Measurements from ENCODE around the gene HS3ST3A1.

HS3ST3A1 gene

GRCh38 chr17:13594310-13594709 is 7.4 kb downstream of the HS3ST3A1 start:
- H3K4me3 ChIP-seq (ENCODE audit: low read length) = no peak overlapping the region
- no peak for TF ChIP-seq CTCF (conservative IDR thresholded peaks at IDR 0.05; ENCODE audit: low read depth, low read length)
- no peak for DNase-seq (ENCODE audit: low read depth)

- no peak overlapping the region for H3K4me3 ChIP-seq (ENCODE audit: low read length)
- DNase-seq (ENCODE audit: low read depth) = no peak
- no peak for TF ChIP-seq CTCF (conservative IDR thresholded peaks at IDR 0.05; ENCODE audit: low read depth, low read length)
Observed at GRCh38 chr17:13593757-13594156, 8.0 kb downstream of the HS3ST3A1 start.

- TF ChIP-seq CTCF (conservative IDR thresholded peaks at IDR 0.05; ENCODE audit: low read depth, low read length) = no peak
- H3K4me3 ChIP-seq (ENCODE audit: low read length) = no peak overlapping the region
Observed at GRCh38 chr17:13593021-13593751, 8.5 kb downstream of the HS3ST3A1 start.

GRCh38 chr17:13592427-13592826 is 9.3 kb downstream of the HS3ST3A1 start:
- no peak for TF ChIP-seq CTCF (conservative IDR thresholded peaks at IDR 0.05; ENCODE audit: low read depth, low read length)
- DNase-seq (ENCODE audit: low read depth) = no peak
- no peak overlapping the region for H3K4me3 ChIP-seq (ENCODE audit: low read length)

More at GRCh38 chr17:13593021-13593751, 8.5 kb downstream of the HS3ST3A1 start:
- DNase-seq (ENCODE audit: low read depth) = no peak

- H3K4me3 ChIP-seq (ENCODE audit: low read length) = no peak overlapping the region
- no peak for DNase-seq (ENCODE audit: low read depth)
- no peak for TF ChIP-seq CTCF (conservative IDR thresholded peaks at IDR 0.05; ENCODE audit: low read depth, low read length)
Observed at GRCh38 chr17:13590441-13590840, 11.3 kb downstream of the HS3ST3A1 start.

GRCh38 chr17:13589658-13590057 is 12.1 kb downstream of the HS3ST3A1 start:
- TF ChIP-seq CTCF (conservative IDR thresholded peaks at IDR 0.05; ENCODE audit: low read depth, low read length) = no peak
- no peak for DNase-seq (ENCODE audit: low read depth)
- H3K4me3 ChIP-seq (ENCODE audit: low read length) = no peak overlapping the region

All from retinal pigment epithelial cell (primary cell).